Astrocyte (in vitro differentiated cells and primary cell): Measurements from ENCODE around the gene PUS7. TPM values are rescaled to one million over a fixed set of nuclear protein-coding genes. Genes with fewer than 3 reads are reported as not detected.

ENCODE experiments used
- DNase-seq: peaks from one replicate; pipeline ENCODE4 v3.0.0-alpha.2; 2010; ENCODE audit warnings: low read depth
- FAIRE-seq: peaks from 2 replicates; lab custom pipeline; 2011; peaks lifted over from hg19 to GRCh38; lab: Jason Lieb, UNC
- H2AFZ ChIP-seq: 2 replicates; pipeline ENCODE4 v1.6.0; 2012; ENCODE audit warnings: low read depth, low read length, inconsistent platforms
- H3K27ac ChIP-seq: 2 replicates; pipeline ENCODE4 v1.5.1; 2011; ENCODE audit warnings: low read depth, low read length, inconsistent platforms
- H3K27me3 ChIP-seq: 2 replicates; pipeline ENCODE4 v1.6.0; 2011; ENCODE audit warnings: low read length, inconsistent platforms; ENCODE audit not compliant: insufficient read depth
- H3K36me3 ChIP-seq: 2 replicates; pipeline ENCODE4 v1.5.1; 2011; ENCODE audit warnings: low read length, inconsistent platforms; ENCODE audit not compliant: insufficient read depth
- H3K4me1 ChIP-seq: 2 replicates; pipeline ENCODE4 v1.5.1; 2011; ENCODE audit warnings: low read length, inconsistent platforms; ENCODE audit not compliant: insufficient read depth
- H3K4me2 ChIP-seq: 2 replicates; pipeline ENCODE4 v1.6.0; 2012; ENCODE audit warnings: low read length, inconsistent platforms
- H3K4me3 ChIP-seq: 2 replicates; pipeline ENCODE4 v1.5.1; 2011; ENCODE audit warnings: low read depth, mild to moderate bottlenecking, low read length, inconsistent platforms; ENCODE audit not compliant: insufficient read depth
- H3K79me2 ChIP-seq: 2 replicates; pipeline ENCODE4 v1.6.0; 2012; ENCODE audit warnings: mild to moderate bottlenecking, low read length, inconsistent platforms; ENCODE audit not compliant: insufficient read depth
- H3K9ac ChIP-seq: 2 replicates; pipeline ENCODE4 v1.6.0; 2012; ENCODE audit warnings: mild to moderate bottlenecking, low read length, inconsistent platforms
- H3K9me3 ChIP-seq: 2 replicates; pipeline ENCODE4 v1.5.1; 2012; ENCODE audit warnings: low read depth, mild to moderate bottlenecking, low read length, inconsistent platforms; ENCODE audit not compliant: insufficient read depth
- H4K20me1 ChIP-seq: 2 replicates; pipeline ENCODE4 v1.6.0; 2012; ENCODE audit warnings: low read length, inconsistent platforms; ENCODE audit not compliant: insufficient read depth
- H3K27ac Mint-ChIP-seq: one replicate; pipeline ENCODE4 v1.8.0; 2021; ENCODE audit warnings: mild to moderate bottlenecking, mixed read lengths; ENCODE audit not compliant: unreplicated experiment
- H3K27me3 Mint-ChIP-seq: one replicate; pipeline ENCODE4 v1.8.0; 2021; ENCODE audit warnings: low read depth, mixed read lengths; ENCODE audit not compliant: unreplicated experiment
- H3K36me3 Mint-ChIP-seq: one replicate; pipeline ENCODE4 v1.8.0; 2021; ENCODE audit warnings: low read depth, mixed read lengths; ENCODE audit not compliant: unreplicated experiment
- H3K4me1 Mint-ChIP-seq: one replicate; pipeline ENCODE4 v1.8.0; 2021; ENCODE audit warnings: low read depth, mixed read lengths; ENCODE audit not compliant: unreplicated experiment
- H3K4me3 Mint-ChIP-seq: one replicate; pipeline ENCODE4 v1.8.0; 2021; ENCODE audit warnings: mild to moderate bottlenecking, moderate library complexity, mixed read lengths; ENCODE audit not compliant: unreplicated experiment
- H3K9me3 Mint-ChIP-seq: one replicate; pipeline ENCODE4 v1.8.0; 2021; ENCODE audit warnings: mild to moderate bottlenecking, mixed read lengths; ENCODE audit not compliant: unreplicated experiment
- EZH2 ChIP-seq: IDR thresholded peaks from 2 replicates; pipeline ENCODE4 v1.6.1; 2012; ENCODE audit warnings: mild to moderate bottlenecking, low read length, inconsistent platforms; ENCODE audit not compliant: insufficient read depth
- total RNA-seq: library from RNA; stranded (reverse); gene quantifications from 2 replicates; pipeline ENCODE4 v1.2.1, GENCODE V29; 2021
- TF ChIP-seq, protein P1 (sequence below): IDR thresholded peaks from 2 replicates; pipeline ENCODE4 v1.5.1; 2011; ENCODE audit warnings: low read depth, mild to moderate bottlenecking, inconsistent platforms, low read length, moderate library complexity; ENCODE audit not compliant: insufficient read depth

PUS7 gene
- total RNA-seq, 1 donor from 2014 or later: 29.5 TPM

DNA sequence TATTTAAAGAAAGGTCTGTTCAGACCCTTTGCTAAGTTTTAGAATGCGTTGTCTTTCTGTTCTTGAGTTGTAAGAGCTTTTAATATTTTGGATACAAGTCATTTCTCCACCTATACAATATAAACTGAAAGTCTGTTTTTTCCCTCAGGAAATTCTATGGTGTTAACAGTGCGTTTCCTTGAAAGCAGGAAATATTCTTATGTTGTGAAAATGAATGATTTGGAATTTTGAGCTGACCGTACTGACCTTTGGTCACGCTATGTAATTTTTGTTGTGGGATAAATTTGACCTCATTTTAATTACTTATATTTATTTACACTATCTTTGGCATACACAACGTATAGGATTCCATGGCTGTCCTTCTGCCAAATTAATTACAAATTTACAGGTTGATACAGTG lies 43.5 kb downstream of the PUS7 start:
- no peaks in the 10 kb centered on the region for H4K20me1 ChIP-seq
- H3K9me3 ChIP-seq: no peaks in the 10 kb centered on the region
- Mint-ChIP-seq H3K27ac (no peak overlapping the region), H3K27me3 (no peaks in the 10 kb centered on the region), H3K9me3 (no peaks in the 10 kb centered on the region), H3K4me1 (peaks cover 3% of the 10 kb centered on the region), H3K4me3 (no peak overlapping the region), H3K36me3 (peaks cover 9% of the 10 kb centered on the region)
- no peaks in the 10 kb centered on the region for H3K27me3 ChIP-seq
- H3K79me2 ChIP-seq: no peaks in the 10 kb centered on the region
- no peak for FAIRE-seq
- H3K4me3 ChIP-seq: no peak overlapping the region
- no peaks in the 10 kb centered on the region for H3K4me1 ChIP-seq
- H3K4me2 ChIP-seq: no peak overlapping the region
- H2AFZ ChIP-seq: no peak overlapping the region
- no peak for DNase-seq
- H3K36me3 ChIP-seq: peaks cover 16% of the 10 kb centered on the region
- no peak overlapping the region for H3K27ac ChIP-seq
- no peak overlapping the region for H3K9ac ChIP-seq
- TF ChIP-seq, protein P1, sequence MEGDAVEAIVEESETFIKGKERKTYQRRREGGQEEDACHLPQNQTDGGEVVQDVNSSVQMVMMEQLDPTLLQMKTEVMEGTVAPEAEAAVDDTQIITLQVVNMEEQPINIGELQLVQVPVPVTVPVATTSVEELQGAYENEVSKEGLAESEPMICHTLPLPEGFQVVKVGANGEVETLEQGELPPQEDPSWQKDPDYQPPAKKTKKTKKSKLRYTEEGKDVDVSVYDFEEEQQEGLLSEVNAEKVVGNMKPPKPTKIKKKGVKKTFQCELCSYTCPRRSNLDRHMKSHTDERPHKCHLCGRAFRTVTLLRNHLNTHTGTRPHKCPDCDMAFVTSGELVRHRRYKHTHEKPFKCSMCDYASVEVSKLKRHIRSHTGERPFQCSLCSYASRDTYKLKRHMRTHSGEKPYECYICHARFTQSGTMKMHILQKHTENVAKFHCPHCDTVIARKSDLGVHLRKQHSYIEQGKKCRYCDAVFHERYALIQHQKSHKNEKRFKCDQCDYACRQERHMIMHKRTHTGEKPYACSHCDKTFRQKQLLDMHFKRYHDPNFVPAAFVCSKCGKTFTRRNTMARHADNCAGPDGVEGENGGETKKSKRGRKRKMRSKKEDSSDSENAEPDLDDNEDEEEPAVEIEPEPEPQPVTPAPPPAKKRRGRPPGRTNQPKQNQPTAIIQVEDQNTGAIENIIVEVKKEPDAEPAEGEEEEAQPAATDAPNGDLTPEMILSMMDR: no peak
- TF ChIP-seq EZH2: no peak

DNA sequence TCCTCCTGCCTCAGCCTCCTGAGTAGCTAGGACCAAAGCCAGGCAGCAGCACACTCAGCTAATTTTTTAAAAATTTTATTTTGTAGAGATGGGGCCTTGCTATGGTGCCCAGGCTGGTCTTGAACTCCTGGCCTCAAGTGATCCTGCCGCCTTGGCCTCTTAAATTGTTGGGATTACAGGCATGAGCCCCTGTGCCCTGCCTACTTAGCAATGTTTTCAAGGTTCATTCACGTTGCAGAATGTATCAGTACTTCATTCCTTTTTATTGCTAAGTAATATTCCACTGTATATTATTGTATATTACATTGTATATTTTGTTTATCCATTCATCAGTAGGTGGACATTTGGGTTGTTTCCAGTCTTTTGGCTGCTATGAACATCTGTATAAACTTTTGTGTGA lies 44.2 kb downstream of the PUS7 start:
- Histone ChIP-seq H3K27me3 (no peaks in the 10 kb centered on the region), H3K79me2 (no peaks in the 10 kb centered on the region), H3K4me1 (no peaks in the 10 kb centered on the region), H4K20me1 (no peaks in the 10 kb centered on the region), H3K36me3 (peaks cover 16% of the 10 kb centered on the region), H3K27ac (no peak overlapping the region), H3K4me3 (no peak overlapping the region), H3K4me2 (no peak overlapping the region), H2AFZ (no peak overlapping the region), H3K9ac (no peak overlapping the region), H3K9me3 (no peaks in the 10 kb centered on the region)
- no peak overlapping the region for H3K4me3 Mint-ChIP-seq
- no peaks in the 10 kb centered on the region for H3K27me3 Mint-ChIP-seq
- no peak for DNase-seq
- no peak for FAIRE-seq
- H3K27ac Mint-ChIP-seq: no peak overlapping the region
- no peaks in the 10 kb centered on the region for H3K9me3 Mint-ChIP-seq
- peaks cover 3% of the 10 kb centered on the region for H3K4me1 Mint-ChIP-seq
- H3K36me3 Mint-ChIP-seq: peaks cover 9% of the 10 kb centered on the region
- TF ChIP-seq, protein P1: no peak
- TF ChIP-seq EZH2: no peak

DNA sequence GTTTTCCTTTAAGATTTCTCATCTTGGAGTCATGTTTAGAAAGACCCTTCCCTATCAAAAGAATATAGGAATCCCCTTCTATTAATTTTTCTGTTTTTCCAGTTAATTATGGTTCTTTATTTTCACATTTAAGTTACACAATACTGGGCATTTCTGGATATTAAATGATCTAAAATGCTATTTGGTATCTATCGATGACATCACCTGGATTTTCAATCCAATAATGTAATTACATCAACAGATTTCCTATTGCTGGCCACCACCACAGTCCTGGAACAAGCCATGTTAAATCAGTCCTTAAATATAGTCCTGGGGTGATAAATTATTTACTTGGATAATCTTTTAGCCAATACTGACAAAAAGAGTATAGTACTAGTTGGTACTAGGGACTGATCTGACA lies 48.0 kb downstream of the PUS7 start:
- Histone ChIP-seq H3K79me2 (no peaks in the 10 kb centered on the region), H3K4me1 (no peaks in the 10 kb centered on the region), H3K36me3 (peaks cover 9% of the 10 kb centered on the region), H4K20me1 (no peaks in the 10 kb centered on the region), H2AFZ (no peak overlapping the region), H3K9me3 (no peaks in the 10 kb centered on the region), H3K4me3 (no peak overlapping the region), H3K4me2 (no peak overlapping the region), H3K9ac (no peak overlapping the region), H3K27ac (no peak overlapping the region), H3K27me3 (no peaks in the 10 kb centered on the region)
- peaks cover 5% of the 10 kb centered on the region for H3K36me3 Mint-ChIP-seq
- no peak for FAIRE-seq
- no peak overlapping the region for H3K27ac Mint-ChIP-seq
- DNase-seq: no peak
- H3K4me3 Mint-ChIP-seq: no peak overlapping the region
- TF ChIP-seq EZH2: no peak
- TF ChIP-seq, protein P1: no peak
- peaks cover 2% of the 10 kb centered on the region for H3K4me1 Mint-ChIP-seq
- H3K9me3 Mint-ChIP-seq: no peaks in the 10 kb centered on the region
- no peaks in the 10 kb centered on the region for H3K27me3 Mint-ChIP-seq
